ENCODE data around the gene AHNAK. TPM values are rescaled to one million over a fixed set of nuclear protein-coding genes. Genes with fewer than 3 reads are reported as not detected.
A peak's percentile ranks its signal among the peaks of the same experiment; 100 is the strongest.

AHNAK gene
- total and polyA plus RNA-seq, 8 donors, result 176 to 636 (median 219) TPM

GRCh38 chr11:62400760-62401159, 145.8 kb downstream of the AHNAK start:
- Histone ChIP-seq H3K9me3 (no peaks in the 10 kb centered on the region), H3K36me3 (no peaks in the 10 kb centered on the region), H3K4me1 (peaks cover 25% of the 10 kb centered on the region in 2 donors), H3K27me3 (no peaks in the 10 kb centered on the region), H3K4me3 (no peak overlapping the region), H3K27ac (peak overlapping the region in 1 of 2 donors; percentile 56)
- DNase-seq (peak in 3 of 4 donors; percentile 63 to 90 (median 78)), ATAC-seq (peak; percentile 55)
- intact Hi-C loops (cut with DNase I), result no loop called here
- TF ChIP-seq CTCF (IDR thresholded peaks at IDR 0.05), result no peak

- no peaks in the 10 kb centered on the region for H3K9me3 ChIP-seq
- peak overlapping the region in 1 of 2 donors; percentile 56 for H3K27ac ChIP-seq
- TF ChIP-seq CTCF (IDR thresholded peaks at IDR 0.05), result no peak
- H3K4me3 ChIP-seq, result no peak overlapping the region
- H3K4me1 ChIP-seq, result peaks cover 26 to 28% of the 10 kb centered on the region in 2 donors
- DNase-seq (no peak), ATAC-seq (no peak)
- H3K36me3 ChIP-seq, result no peaks in the 10 kb centered on the region
- no peaks in the 10 kb centered on the region for H3K27me3 ChIP-seq
- intact Hi-C loops (cut with DNase I), result no loop called here
Measured at GRCh38 chr11:62400281-62400680, 146.3 kb downstream of the AHNAK start.

- H3K4me3 ChIP-seq, result no peak overlapping the region
- DNase-seq (peak in 1 of 4 donors; percentile 57), ATAC-seq (no peak)
- peak overlapping the region; percentile 23 to 56 for H3K27ac ChIP-seq
- no peaks in the 10 kb centered on the region for H3K9me3 ChIP-seq
- intact Hi-C loops (cut with DNase I), result no loop called here
- H3K36me3 ChIP-seq, result no peaks in the 10 kb centered on the region
- peaks cover 30 to 32% of the 10 kb centered on the region in 2 donors for H3K4me1 ChIP-seq
- no peak for TF ChIP-seq CTCF (IDR thresholded peaks at IDR 0.05)
- no peaks in the 10 kb centered on the region for H3K27me3 ChIP-seq
Measured at GRCh38 chr11:62399878-62400266, 146.7 kb downstream of the AHNAK start.

GRCh38 chr11:62399172-62399877, 147.3 kb downstream of the AHNAK start:
- intact Hi-C loops (cut with DNase I), result no loop called here
- peaks cover 30 to 35% of the 10 kb centered on the region in 2 donors for H3K4me1 ChIP-seq
- DNase-seq, result no peak
- no peaks in the 10 kb centered on the region for H3K27me3 ChIP-seq
- H3K9me3 ChIP-seq, result no peaks in the 10 kb centered on the region
- H3K4me3 ChIP-seq, result no peak overlapping the region
- H3K27ac ChIP-seq, result peak overlapping the region; percentile 23 to 56
- H3K36me3 ChIP-seq, result no peaks in the 10 kb centered on the region
- no peak for TF ChIP-seq CTCF (IDR thresholded peaks at IDR 0.05)
- ATAC-seq, result no peak

GRCh38 chr11:62398011-62398994, 148.3 kb downstream of the AHNAK start:
- H3K4me3 ChIP-seq, result no peak overlapping the region
- TF ChIP-seq CTCF (IDR thresholded peaks at IDR 0.05), result no peak
- H3K4me1 ChIP-seq, result peaks cover 30 to 35% of the 10 kb centered on the region in 2 donors
- no peaks in the 10 kb centered on the region for H3K27me3 ChIP-seq
- peak overlapping the region in 1 of 2 donors; percentile 56 for H3K27ac ChIP-seq
- no peaks in the 10 kb centered on the region for H3K9me3 ChIP-seq
- ATAC-seq, result no peak
- no peak for DNase-seq
- intact Hi-C loops (cut with DNase I), result no loop called here
- no peaks in the 10 kb centered on the region for H3K36me3 ChIP-seq

Measured in left lung (tissue), 10 donors.